ENCODE results near the gene TDRD1.

The TDRD1 gene, protein sequence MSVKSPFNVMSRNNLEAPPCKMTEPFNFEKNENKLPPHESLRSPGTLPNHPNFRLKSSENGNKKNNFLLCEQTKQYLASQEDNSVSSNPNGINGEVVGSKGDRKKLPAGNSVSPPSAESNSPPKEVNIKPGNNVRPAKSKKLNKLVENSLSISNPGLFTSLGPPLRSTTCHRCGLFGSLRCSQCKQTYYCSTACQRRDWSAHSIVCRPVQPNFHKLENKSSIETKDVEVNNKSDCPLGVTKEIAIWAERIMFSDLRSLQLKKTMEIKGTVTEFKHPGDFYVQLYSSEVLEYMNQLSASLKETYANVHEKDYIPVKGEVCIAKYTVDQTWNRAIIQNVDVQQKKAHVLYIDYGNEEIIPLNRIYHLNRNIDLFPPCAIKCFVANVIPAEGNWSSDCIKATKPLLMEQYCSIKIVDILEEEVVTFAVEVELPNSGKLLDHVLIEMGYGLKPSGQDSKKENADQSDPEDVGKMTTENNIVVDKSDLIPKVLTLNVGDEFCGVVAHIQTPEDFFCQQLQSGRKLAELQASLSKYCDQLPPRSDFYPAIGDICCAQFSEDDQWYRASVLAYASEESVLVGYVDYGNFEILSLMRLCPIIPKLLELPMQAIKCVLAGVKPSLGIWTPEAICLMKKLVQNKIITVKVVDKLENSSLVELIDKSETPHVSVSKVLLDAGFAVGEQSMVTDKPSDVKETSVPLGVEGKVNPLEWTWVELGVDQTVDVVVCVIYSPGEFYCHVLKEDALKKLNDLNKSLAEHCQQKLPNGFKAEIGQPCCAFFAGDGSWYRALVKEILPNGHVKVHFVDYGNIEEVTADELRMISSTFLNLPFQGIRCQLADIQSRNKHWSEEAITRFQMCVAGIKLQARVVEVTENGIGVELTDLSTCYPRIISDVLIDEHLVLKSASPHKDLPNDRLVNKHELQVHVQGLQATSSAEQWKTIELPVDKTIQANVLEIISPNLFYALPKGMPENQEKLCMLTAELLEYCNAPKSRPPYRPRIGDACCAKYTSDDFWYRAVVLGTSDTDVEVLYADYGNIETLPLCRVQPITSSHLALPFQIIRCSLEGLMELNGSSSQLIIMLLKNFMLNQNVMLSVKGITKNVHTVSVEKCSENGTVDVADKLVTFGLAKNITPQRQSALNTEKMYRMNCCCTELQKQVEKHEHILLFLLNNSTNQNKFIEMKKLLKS

DNA sequence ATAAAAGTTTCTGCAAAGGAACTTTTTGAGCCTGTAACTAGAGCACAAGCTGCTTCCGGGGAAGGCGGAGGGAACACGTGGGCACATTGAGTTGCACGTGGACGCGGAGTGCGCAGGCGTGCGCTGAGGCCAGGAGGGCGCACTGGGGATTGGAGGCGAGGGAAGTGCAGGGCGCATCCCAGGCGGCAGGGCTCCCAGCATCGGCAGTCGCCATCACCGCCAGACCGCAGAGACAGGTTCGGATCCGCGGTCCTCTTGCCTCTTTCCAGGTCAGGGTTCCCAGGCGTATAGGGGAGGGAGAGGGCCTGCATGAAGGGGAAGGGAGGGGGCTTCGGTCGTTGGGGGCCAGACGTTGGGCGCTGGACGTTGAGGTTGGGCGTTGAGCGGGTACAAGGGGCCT lies at the start of gene TDRD1:
Gene TDRD1, plus strand, starts transcription at position 206 of the 400 bp plus-strand sequence. CDS start 8,479 bp downstream, outside the sequence.
- H3K27ac ChIP-seq: peak within 1 kb of the TSS; percentile 95
- TF ChIP-seq, protein P1, sequence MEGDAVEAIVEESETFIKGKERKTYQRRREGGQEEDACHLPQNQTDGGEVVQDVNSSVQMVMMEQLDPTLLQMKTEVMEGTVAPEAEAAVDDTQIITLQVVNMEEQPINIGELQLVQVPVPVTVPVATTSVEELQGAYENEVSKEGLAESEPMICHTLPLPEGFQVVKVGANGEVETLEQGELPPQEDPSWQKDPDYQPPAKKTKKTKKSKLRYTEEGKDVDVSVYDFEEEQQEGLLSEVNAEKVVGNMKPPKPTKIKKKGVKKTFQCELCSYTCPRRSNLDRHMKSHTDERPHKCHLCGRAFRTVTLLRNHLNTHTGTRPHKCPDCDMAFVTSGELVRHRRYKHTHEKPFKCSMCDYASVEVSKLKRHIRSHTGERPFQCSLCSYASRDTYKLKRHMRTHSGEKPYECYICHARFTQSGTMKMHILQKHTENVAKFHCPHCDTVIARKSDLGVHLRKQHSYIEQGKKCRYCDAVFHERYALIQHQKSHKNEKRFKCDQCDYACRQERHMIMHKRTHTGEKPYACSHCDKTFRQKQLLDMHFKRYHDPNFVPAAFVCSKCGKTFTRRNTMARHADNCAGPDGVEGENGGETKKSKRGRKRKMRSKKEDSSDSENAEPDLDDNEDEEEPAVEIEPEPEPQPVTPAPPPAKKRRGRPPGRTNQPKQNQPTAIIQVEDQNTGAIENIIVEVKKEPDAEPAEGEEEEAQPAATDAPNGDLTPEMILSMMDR (conservative IDR thresholded peaks at IDR 0.05): 0 out of 2 replicates have a peak, but pooled peaks have one; percentile 7

DNA sequence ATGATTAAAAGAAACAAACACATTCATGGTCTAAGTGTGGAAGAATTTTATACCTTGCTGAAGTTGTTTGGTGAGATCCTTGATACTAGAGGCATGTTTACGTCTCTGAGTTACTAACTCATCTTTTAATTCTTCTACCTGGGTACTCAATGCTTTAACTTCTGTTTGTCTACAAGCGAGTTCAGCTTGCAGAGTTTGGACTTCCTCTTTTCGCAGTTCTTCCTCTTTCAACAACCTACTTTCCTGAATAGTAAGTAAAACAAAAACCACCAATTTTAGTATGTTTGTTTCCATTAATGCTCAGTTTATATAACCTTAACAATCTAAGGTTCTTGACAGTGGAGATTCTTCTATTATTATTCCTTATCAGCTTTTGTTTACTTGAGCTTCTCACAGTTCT lies 48.1 kb upstream of the TDRD1 start:
- no peak overlapping the region for H3K27ac ChIP-seq
- TF ChIP-seq, protein P1 (conservative IDR thresholded peaks at IDR 0.05): no peak

DNA sequence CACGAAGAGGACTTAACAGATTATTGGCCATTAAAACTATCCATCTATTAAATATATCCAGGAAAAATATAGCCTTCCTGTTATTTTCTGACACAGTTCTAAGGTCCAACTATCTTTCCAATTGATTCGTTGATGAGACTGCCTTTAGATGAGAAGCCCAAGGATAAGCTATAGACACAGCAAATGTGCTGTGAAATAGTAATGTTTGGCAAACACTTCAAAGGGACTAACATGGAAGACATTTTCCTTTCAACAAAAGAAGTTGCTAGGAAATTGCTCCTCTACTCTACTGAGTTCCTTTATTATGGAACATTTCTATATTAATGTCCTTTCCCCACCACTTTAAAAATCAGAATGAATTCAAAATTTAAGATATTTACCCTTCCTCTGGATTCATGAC lies 43.7 kb upstream of the TDRD1 start:
- H3K27ac ChIP-seq: no peak overlapping the region
- TF ChIP-seq, protein P1 (conservative IDR thresholded peaks at IDR 0.05): no peak

DNA sequence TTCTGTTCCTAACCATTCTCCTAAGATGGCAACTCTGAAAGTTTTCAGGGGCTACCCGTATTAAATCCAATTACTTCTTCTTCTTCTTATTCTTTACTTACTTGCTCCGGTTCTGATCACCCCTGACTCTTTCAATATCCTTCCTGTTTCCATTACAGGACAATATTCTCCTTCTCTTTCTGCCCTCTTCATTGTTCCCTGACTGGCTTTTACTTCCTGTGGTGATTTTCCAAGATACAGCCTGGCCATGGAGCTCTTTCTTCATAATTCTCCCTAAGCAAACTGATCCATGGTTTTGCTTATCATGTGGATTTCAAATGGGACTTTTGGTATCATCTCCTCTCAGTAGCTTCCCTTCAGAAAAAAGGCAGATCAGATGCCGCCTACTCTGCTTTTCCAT lies 40.6 kb upstream of the TDRD1 start:
- H3K27ac ChIP-seq: no peak overlapping the region
- TF ChIP-seq, protein P1 (conservative IDR thresholded peaks at IDR 0.05): no peak

DNA sequence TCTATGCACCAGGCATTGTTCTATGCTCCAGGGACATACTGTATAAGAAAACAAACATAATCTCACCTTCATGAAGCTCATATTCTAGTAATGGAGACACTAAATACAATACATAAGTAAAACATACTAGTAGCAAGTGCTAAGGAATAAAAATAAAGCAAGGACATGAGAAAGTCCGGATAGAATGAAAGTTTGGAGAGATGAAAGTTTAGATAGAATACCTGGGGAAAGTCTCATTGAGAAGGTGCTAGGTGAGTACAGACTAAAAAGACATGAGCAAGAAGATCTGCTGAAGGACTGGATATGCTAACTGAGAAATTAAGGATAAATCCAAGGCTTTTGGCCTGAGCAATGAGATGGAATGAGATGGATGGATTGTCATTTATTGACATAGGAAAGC lies 39.1 kb upstream of the TDRD1 start:
- no peak overlapping the region for H3K27ac ChIP-seq
- TF ChIP-seq, protein P1 (conservative IDR thresholded peaks at IDR 0.05): no peak

DNA sequence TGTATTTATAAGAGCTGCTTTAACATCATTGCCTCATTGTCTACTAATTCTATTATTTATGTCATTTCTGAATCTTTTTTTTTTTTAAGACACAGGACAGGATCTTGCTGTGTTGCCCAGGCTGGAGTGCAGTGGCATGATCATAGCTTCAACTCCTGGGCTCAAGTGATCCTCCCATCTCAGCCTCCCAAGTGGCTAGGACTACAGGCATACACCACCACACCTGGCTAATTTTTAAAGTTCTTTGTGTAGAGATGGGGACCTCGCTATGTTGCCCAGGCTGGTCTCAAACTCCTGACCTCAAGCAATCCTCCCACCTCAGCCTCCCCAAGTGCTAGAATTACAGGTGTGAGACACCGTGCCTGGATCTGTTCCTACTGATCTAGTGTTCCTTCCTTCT lies 38.3 kb upstream of the TDRD1 start:
- H3K27ac ChIP-seq: peak overlapping the region; percentile 66; the same call in 1 of the 2 replicates

DNA sequence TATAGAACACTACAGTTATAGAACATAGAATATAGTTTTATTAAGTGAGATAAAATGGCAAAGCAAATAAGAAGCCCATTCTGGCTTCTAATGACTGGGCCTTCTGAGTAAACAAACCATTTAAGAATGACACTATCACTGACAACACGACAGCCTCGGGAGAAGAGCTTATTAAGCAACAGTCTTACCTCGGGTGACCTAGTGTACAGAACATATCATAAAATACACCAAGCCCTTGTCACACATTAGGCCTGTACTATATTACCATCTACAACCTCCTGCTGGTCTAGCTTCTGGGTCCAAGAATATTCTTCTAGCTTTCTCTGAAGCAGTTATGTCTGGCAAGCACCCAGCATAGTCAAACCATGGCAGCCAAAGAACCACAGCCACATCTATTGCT lies 37.1 kb upstream of the TDRD1 start:
- peak overlapping the region; percentile 66 for H3K27ac ChIP-seq
- TF ChIP-seq, protein P1 (conservative IDR thresholded peaks at IDR 0.05): no peak
